ENCODE data around the gene SH3GLB2. TPM values are rescaled to one million over a fixed set of nuclear protein-coding genes. Genes with fewer than 3 reads are reported as not detected.

The SH3GLB2 gene
- total RNA-seq, 1 experiment from 2014 or later, result 44.1 TPM

- TF ChIP-seq EZH2phosphoT487 (IDR thresholded peaks at IDR 0.05; ENCODE audit: borderline replicate concordance, low read length) (no peak), EZH2 (IDR thresholded peaks at IDR 0.05; ENCODE audit: low read length, unreplicated experiment) (no peak), CTCF (conservative IDR thresholded peaks at IDR 0.05; ENCODE audit: low read depth, low read length) (no peak)
- no TSS peak for BruUV-seq (replicated peaks)
- no peaks in the 10 kb centered on the region for H3F3A ChIP-seq (ENCODE audit: low read length, unreplicated experiment)
- no peak for ATAC-seq
- no peak overlapping the region for H3K27ac ChIP-seq (ENCODE audit: low read length)
- no peak overlapping the region for H3K9ac ChIP-seq (ENCODE audit: low read length)
- H3K79me2 ChIP-seq (ENCODE audit: low read length), result no peaks in the 10 kb centered on the region
- no peaks in the 10 kb centered on the region for H3K27me3 ChIP-seq (ENCODE audit: low read length)
- intact Hi-C loops (cut with micrococcal nuclease), result no loop called here
- CTCF ChIA-PET, result no interaction called here
- H4K20me1 ChIP-seq (ENCODE audit: low read length), result no peaks in the 10 kb centered on the region
- no peak overlapping the region for H2AFZ ChIP-seq (ENCODE audit: low read length)
- no peak overlapping the region for H3K4me2 ChIP-seq (ENCODE audit: low read length)
- DNase-seq, result no peak
- no peaks in the 10 kb centered on the region for H3K4me1 ChIP-seq (ENCODE audit: insufficient read depth, low read length)
- no peaks in the 10 kb centered on the region for H3K36me3 ChIP-seq (ENCODE audit: low read depth, low read length)
- POLR2A ChIA-PET (ENCODE audit: unreplicated experiment), result no interaction called here
- no peaks in the 10 kb centered on the region for H3K9me3 ChIP-seq (ENCODE audit: low read length)
- no peak overlapping the region for H3K4me3 ChIP-seq (ENCODE audit: low read length)
- H3K9me2 ChIP-seq (replicated peaks; ENCODE audit: low read length), result no peaks in the 10 kb centered on the region
Observed at GRCh38 chr9:129069862-129070641, 41.9 kb upstream of the SH3GLB2 start.

GRCh38 chr9:129068990-129069861 lies 41.1 kb upstream of the SH3GLB2 start:
- H3K9me2 ChIP-seq (replicated peaks; ENCODE audit: low read length), result no peaks in the 10 kb centered on the region
- H3K4me2 ChIP-seq (ENCODE audit: low read length), result no peak overlapping the region
- H3K9me3 ChIP-seq (ENCODE audit: low read length), result no peaks in the 10 kb centered on the region
- ChIA-PET POLR2A (ENCODE audit: unreplicated experiment) (interaction anchor here (0.6 kb wide), 1 partner anchor 102 kb away, joined by 6 read pairs; no protein-coding TSS in a partner anchor), CTCF (no interaction called here)
- H3K79me2 ChIP-seq (ENCODE audit: low read length), result no peaks in the 10 kb centered on the region
- no peaks in the 10 kb centered on the region for H3K4me1 ChIP-seq (ENCODE audit: insufficient read depth, low read length)
- no peaks in the 10 kb centered on the region for H3K27me3 ChIP-seq (ENCODE audit: low read length)
- intact Hi-C loops (cut with micrococcal nuclease), result no loop called here
- BruUV-seq (replicated peaks), result no TSS peak
- H2AFZ ChIP-seq (ENCODE audit: low read length), result no peak overlapping the region
- TF ChIP-seq EZH2phosphoT487 (IDR thresholded peaks at IDR 0.05; ENCODE audit: borderline replicate concordance, low read length) (no peak), EZH2 (IDR thresholded peaks at IDR 0.05; ENCODE audit: low read length, unreplicated experiment) (no peak), CTCF (conservative IDR thresholded peaks at IDR 0.05; ENCODE audit: low read depth, low read length) (no peak)
- DNase-seq (no peak), ATAC-seq (no peak)
- H4K20me1 ChIP-seq (ENCODE audit: low read length), result no peaks in the 10 kb centered on the region
- H3K9ac ChIP-seq (ENCODE audit: low read length), result no peak overlapping the region
- no peak overlapping the region for H3K27ac ChIP-seq (ENCODE audit: low read length)
- H3F3A ChIP-seq (ENCODE audit: low read length, unreplicated experiment), result no peaks in the 10 kb centered on the region
- H3K4me3 ChIP-seq (ENCODE audit: low read length), result no peak overlapping the region
- no peaks in the 10 kb centered on the region for H3K36me3 ChIP-seq (ENCODE audit: low read depth, low read length)
